GM12872 (cell line): ENCODE measurements around the gene ALPI.
A peak's percentile ranks its signal among the peaks of the same experiment; 100 is the strongest.

ENCODE experiments used
- CTCF ChIP-seq: IDR thresholded peaks from 3 replicates; pipeline ENCODE4 v1.5.1; 2011; ENCODE audit warnings: low read depth, mild to moderate bottlenecking, low read length, moderate library complexity; ENCODE audit not compliant: insufficient read depth

ALPI gene

GRCh38 chr2:232439758-232440135 is 16.2 kb upstream of the ALPI start:
- TF ChIP-seq CTCF, result peak; percentile 16; the same call in 1 of the 3 replicates

- TF ChIP-seq CTCF, result peak; percentile 88
Observed at GRCh38 chr2:232440220-232441018, 15.5 kb upstream of the ALPI start.

GRCh38 chr2:232441147-232441651 is 14.8 kb upstream of the ALPI start:
- no peak for TF ChIP-seq CTCF

GRCh38 chr2:232444409-232445148 is 11.4 kb upstream of the ALPI start:
- TF ChIP-seq CTCF, result peak; percentile 89

- peak; percentile 46; the same call in 2 of the 3 replicates for TF ChIP-seq CTCF
Observed at GRCh38 chr2:232446266-232446777, 9.6 kb upstream of the ALPI start.

GRCh38 chr2:232447091-232447620 is 8.8 kb upstream of the ALPI start:
- TF ChIP-seq CTCF, result no peak
